Neural cell (in vitro differentiated cells): Measurements from ENCODE around the gene CENPN. TPM values are rescaled to one million over a fixed set of nuclear protein-coding genes. Genes with fewer than 3 reads are reported as not detected.

ENCODE experiments used
- H2AFZ ChIP-seq: fragments of 200-600, 300-800 bp; sonication (generic), shearing (Covaris generic); 2 replicates; pipeline ENCODE4 v1.6.0; 2014; ENCODE audit warnings: low read depth, mild to moderate bottlenecking, antibody characterized with exemption, low read length, moderate library complexity
- H3F3A ChIP-seq: fragments of 200-600 bp; shearing (Covaris generic); 2 replicates; pipeline ENCODE4 v1.6.1; 2016; ENCODE audit warnings: mild to moderate bottlenecking, moderate library complexity, mixed read lengths, antibody characterized with exemption, low read length; ENCODE audit not compliant: insufficient read depth, poor library complexity, severe bottlenecking
- H3K27ac ChIP-seq: fragments of 200-600, 300-800 bp; sonication (generic), shearing (Covaris generic); 2 replicates; pipeline ENCODE4 v1.5.1; 2014; ENCODE audit warnings: mild to moderate bottlenecking, low read length, moderate library complexity
- H3K27me3 ChIP-seq: fragments of 300-800, 200-600 bp; sonication (generic), shearing (Covaris generic); 2 replicates; pipeline ENCODE4 v1.6.0; 2014; ENCODE audit warnings: mild to moderate bottlenecking, low read depth, low read length, moderate library complexity; ENCODE audit not compliant: insufficient read depth
- H3K36me3 ChIP-seq: fragments of 300-800, 200-600 bp; sonication (generic), shearing (Covaris generic); 2 replicates; pipeline ENCODE4 v1.5.1; 2014; ENCODE audit warnings: mild to moderate bottlenecking, antibody characterized with exemption, low read length, moderate library complexity; ENCODE audit not compliant: insufficient read depth
- H3K4me2 ChIP-seq: fragments of 300-800, 200-600 bp; sonication (generic), shearing (Covaris generic); 2 replicates; pipeline ENCODE4 v1.6.0; 2014; ENCODE audit warnings: mild to moderate bottlenecking, low read length
- H3K4me3 ChIP-seq: fragments of 300-800, 200-600 bp; sonication (generic), shearing (Covaris generic); 2 replicates; pipeline ENCODE4 v1.5.1; 2014; ENCODE audit warnings: mild to moderate bottlenecking, low read length, moderate library complexity
- H3K79me2 ChIP-seq: fragments of 200-600 bp; shearing (Covaris generic); replicated peaks from 2 replicates; pipeline ENCODE4 v1.6.0; 2014; ENCODE audit warnings: mild to moderate bottlenecking, low read length, moderate library complexity; ENCODE audit not compliant: insufficient read depth
- H3K9ac ChIP-seq: fragments of 300-800, 200-600 bp; sonication (generic), shearing (Covaris generic); 2 replicates; pipeline ENCODE4 v1.6.1; 2016; ENCODE audit warnings: mild to moderate bottlenecking, low read length, mixed read lengths
- H3K9me2 ChIP-seq: fragments of 200-600 bp; shearing (Covaris generic); 2 replicates; pipeline ENCODE4 v1.6.1; 2016; ENCODE audit warnings: mild to moderate bottlenecking, low read length, mixed read lengths; ENCODE audit not compliant: insufficient read depth
- H3K9me3 ChIP-seq: fragments of 200-600, 300-800 bp; sonication (generic), shearing (Covaris generic); 2 replicates; pipeline ENCODE4 v1.6.1; 2016; ENCODE audit warnings: mild to moderate bottlenecking, mixed run types, low read length, moderate library complexity, mixed read lengths
- H4K20me1 ChIP-seq: fragments of 200-600 bp; shearing (Covaris generic); 2 replicates; pipeline ENCODE4 v1.6.1; 2016; ENCODE audit warnings: mild to moderate bottlenecking, mixed run types; ENCODE audit not compliant: insufficient read depth
- CTCF ChIP-seq: fragments of 450-650 bp; IDR thresholded peaks from 2 replicates; pipeline ENCODE4 v1.5.1; 2014; ENCODE audit warnings: antibody characterized with exemption, mild to moderate bottlenecking, moderate library complexity; ENCODE audit not compliant: poor library complexity, severe bottlenecking
- EP300 ChIP-seq: fragments of 450-650 bp; conservative IDR thresholded peaks from 2 replicates; pipeline ENCODE4 v1.6.1; 2014; ENCODE audit warnings: antibody characterized with exemption, mild to moderate bottlenecking, moderate library complexity; ENCODE audit not compliant: poor library complexity, severe bottlenecking
- EZH2 ChIP-seq: fragments of 200-600, 300-800 bp; shearing (Covaris generic), sonication (generic); IDR thresholded peaks from 2 replicates; pipeline ENCODE4 v1.6.1; 2014; ENCODE audit warnings: antibody characterized with exemption, low read length, borderline replicate concordance, mild to moderate bottlenecking; ENCODE audit not compliant: insufficient read depth, poor library complexity, severe bottlenecking
- MXI1 ChIP-seq: fragments of 450-650 bp; conservative IDR thresholded peaks from 2 replicates; pipeline ENCODE4 v1.6.1; 2014; ENCODE audit warnings: antibody characterized with exemption, mild to moderate bottlenecking; ENCODE audit not compliant: poor library complexity, severe bottlenecking
- POLR2AphosphoS5 ChIP-seq: IDR thresholded peaks from 2 replicates; pipeline ENCODE4 v1.6.1; 2012
- RAD21 ChIP-seq: fragments of 450-650 bp; conservative IDR thresholded peaks from 2 replicates; pipeline ENCODE4 v1.6.1; 2014; ENCODE audit warnings: antibody characterized with exemption, mild to moderate bottlenecking, moderate library complexity
- SMC3 ChIP-seq: fragments of 450-650 bp; conservative IDR thresholded peaks from 2 replicates; pipeline ENCODE4 v1.6.1; 2014; ENCODE audit warnings: antibody characterized with exemption, mild to moderate bottlenecking, moderate library complexity; ENCODE audit not compliant: poor library complexity
- TAF1 ChIP-seq: IDR thresholded peaks from 2 replicates; pipeline ENCODE4 v1.6.1; 2012; ENCODE audit warnings: low read depth
- polyA minus RNA-seq: library from RNA; depleted of rRNA, polyadenylated mRNA; stranded (reverse); fragments of >200 nt; gene quantifications from 2 replicates; pipeline ENCODE4 v1.2.3, GENCODE V29; 2014
- polyA plus RNA-seq: library from polyadenylated mRNA; depleted of rRNA; stranded (reverse); fragments of >200 nt; gene quantifications from 2 replicates; pipeline ENCODE4 v1.2.3, GENCODE V29; 2014
- TF ChIP-seq, protein P1 (sequence below): IDR thresholded peaks from 2 replicates; pipeline ENCODE4 v1.6.1; 2012; ENCODE audit warnings: borderline replicate concordance

Gene CENPN, protein sequence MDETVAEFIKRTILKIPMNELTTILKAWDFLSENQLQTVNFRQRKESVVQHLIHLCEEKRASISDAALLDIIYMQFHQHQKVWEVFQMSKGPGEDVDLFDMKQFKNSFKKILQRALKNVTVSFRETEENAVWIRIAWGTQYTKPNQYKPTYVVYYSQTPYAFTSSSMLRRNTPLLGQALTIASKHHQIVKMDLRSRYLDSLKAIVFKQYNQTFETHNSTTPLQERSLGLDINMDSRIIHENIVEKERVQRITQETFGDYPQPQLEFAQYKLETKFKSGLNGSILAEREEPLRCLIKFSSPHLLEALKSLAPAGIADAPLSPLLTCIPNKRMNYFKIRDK
- 1.9 and 5.3 TPM in 2 replicates for polyA plus RNA-seq
- polyA minus RNA-seq: 2.7 and 2.9 TPM in 2 replicates

DNA sequence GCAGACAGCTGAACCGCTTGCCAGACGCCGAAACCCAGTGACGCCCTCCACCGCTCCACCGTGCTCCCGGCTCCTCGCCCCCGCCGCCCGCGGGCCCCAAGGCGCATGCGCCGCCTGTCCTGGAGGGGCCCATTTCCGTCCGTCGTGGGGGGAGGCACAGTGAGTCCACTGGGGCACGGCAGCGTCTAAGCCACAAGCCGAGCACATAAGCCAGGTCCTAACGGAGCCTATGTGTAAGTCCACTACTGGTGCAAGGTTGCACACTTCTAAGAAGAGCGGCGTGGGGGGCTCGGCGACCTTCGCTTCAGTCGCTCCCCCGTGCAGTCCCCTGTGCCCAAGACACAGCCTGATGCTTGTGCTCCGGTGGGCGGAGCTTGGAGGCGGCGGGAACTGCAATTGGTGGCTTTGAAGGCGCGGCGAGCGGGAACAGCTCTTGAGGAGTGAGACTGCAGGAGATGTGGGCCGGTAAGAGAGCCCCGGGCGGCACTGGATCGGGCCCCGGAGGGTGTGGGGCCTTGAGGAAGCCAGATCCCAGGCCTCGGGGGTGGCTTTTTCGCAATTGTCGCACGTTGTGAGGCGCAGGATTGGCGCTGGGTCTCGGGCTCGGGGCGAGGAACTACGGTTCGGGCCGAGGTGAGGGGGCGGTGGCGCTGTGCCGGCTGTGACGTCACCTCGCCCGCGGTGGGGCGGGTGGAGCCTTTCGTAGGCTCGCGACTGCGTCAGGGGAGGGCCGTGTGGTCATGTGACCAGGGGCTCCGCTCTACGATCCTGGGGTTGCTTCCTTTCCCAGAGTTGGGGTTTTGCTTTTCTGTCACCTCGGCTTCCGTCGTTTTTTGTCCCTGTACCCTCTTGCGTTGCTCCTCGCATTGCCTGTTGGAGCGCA, at the start of gene CENPN, which contains the start of gene CMC2:
CENPN (plus strand) TSS at position 402 of the 883 bp plus-strand sequence. CDS start 4,726 bp downstream, outside the sequence.
CMC2 (minus strand) TSS at position 73 of the 883 bp plus-strand sequence. CDS start 9,491 bp downstream, outside the sequence.
- Histone ChIP-seq H3K27me3 (no peaks in the 10 kb centered on the region), H4K20me1 (no peaks in the 10 kb centered on the region), H3K4me3 (peak within 1 kb of the TSS; percentile 98), H3K79me2 (peaks cover 39% of the 10 kb centered on the region), H3K27ac (peak within 1 kb of the TSS; percentile 94), H3K9me3 (no peaks in the 10 kb centered on the region), H3K4me2 (peak within 1 kb of the TSS; percentile 87), H3K36me3 (no peaks in the 10 kb centered on the region), H3F3A (no peaks in the 10 kb centered on the region), H3K9me2 (no peaks in the 10 kb centered on the region), H2AFZ (peak within 1 kb of the TSS; percentile 89), H3K9ac (peak within 1 kb of the TSS; percentile 93)
- TF ChIP-seq CTCF (no peak), SMC3 (peak; percentile 12), TAF1 (peak; percentile 79), MXI1 (peak; percentile 99), POLR2AphosphoS5 (peak; percentile 93), EP300 (peak; percentile 56), EZH2 (no peak), RAD21 (no peak)
- TF ChIP-seq, protein P1, sequence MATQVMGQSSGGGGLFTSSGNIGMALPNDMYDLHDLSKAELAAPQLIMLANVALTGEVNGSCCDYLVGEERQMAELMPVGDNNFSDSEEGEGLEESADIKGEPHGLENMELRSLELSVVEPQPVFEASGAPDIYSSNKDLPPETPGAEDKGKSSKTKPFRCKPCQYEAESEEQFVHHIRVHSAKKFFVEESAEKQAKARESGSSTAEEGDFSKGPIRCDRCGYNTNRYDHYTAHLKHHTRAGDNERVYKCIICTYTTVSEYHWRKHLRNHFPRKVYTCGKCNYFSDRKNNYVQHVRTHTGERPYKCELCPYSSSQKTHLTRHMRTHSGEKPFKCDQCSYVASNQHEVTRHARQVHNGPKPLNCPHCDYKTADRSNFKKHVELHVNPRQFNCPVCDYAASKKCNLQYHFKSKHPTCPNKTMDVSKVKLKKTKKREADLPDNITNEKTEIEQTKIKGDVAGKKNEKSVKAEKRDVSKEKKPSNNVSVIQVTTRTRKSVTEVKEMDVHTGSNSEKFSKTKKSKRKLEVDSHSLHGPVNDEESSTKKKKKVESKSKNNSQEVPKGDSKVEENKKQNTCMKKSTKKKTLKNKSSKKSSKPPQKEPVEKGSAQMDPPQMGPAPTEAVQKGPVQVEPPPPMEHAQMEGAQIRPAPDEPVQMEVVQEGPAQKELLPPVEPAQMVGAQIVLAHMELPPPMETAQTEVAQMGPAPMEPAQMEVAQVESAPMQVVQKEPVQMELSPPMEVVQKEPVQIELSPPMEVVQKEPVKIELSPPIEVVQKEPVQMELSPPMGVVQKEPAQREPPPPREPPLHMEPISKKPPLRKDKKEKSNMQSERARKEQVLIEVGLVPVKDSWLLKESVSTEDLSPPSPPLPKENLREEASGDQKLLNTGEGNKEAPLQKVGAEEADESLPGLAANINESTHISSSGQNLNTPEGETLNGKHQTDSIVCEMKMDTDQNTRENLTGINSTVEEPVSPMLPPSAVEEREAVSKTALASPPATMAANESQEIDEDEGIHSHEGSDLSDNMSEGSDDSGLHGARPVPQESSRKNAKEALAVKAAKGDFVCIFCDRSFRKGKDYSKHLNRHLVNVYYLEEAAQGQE: no peak

DNA sequence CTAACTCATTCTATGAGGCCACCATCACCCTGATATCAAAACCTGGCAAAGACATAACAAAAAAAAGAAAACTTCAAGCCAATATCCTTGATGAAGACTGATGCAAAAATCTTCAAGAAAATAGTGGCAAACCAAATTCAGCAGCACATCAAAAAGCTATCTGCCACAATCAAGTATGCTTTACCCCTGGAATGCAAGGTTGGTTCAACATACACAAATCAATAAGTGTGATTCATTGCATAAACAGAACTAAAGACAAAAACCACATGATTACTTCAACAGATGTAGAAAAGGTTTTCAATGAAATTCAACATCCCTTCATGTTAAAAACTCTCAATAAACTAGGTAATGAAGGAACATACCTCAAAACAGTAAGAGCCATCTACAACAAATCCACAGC, 48.7 kb upstream of the CENPN start:
- no peaks in the 10 kb centered on the region for H3K36me3 ChIP-seq
- H3F3A ChIP-seq: no peaks in the 10 kb centered on the region
- no peaks in the 10 kb centered on the region for H3K27me3 ChIP-seq
- H3K79me2 ChIP-seq: no peaks in the 10 kb centered on the region
- H3K4me3 ChIP-seq: no peak overlapping the region
- TF ChIP-seq RAD21: no peak
- TF ChIP-seq MXI1: no peak
- no peak for TF ChIP-seq POLR2AphosphoS5
- TF ChIP-seq SMC3: no peak
- no peaks in the 10 kb centered on the region for H4K20me1 ChIP-seq
- no peaks in the 10 kb centered on the region for H3K9me2 ChIP-seq
- no peak overlapping the region for H3K9ac ChIP-seq
- peaks cover 9% of the 10 kb centered on the region for H3K9me3 ChIP-seq
- no peak overlapping the region for H3K4me2 ChIP-seq
- H2AFZ ChIP-seq: no peak overlapping the region
- H3K27ac ChIP-seq: no peak overlapping the region
